Heart right ventricle (tissue), 16 donors: ENCODE results near the gene NSFL1C. TPM values are rescaled to one million over a fixed set of nuclear protein-coding genes. Genes with fewer than 3 reads are reported as not detected.
A peak's percentile ranks its signal among the peaks of the same experiment; 100 is the strongest.

Experiments used
- ATAC-seq, 8 donors: fragments of 200-7000 bp; cut with Tn5 transposase; one replicate each; pipeline ENCODE4 v1.9.1; 2020; ENCODE audit warnings: mild to moderate bottlenecking in 8 of 8, moderate library complexity in 8 of 8, moderate number of reproducible peaks in 1 of 8
- DNase-seq, 2 donors: peaks; one replicate each; pipeline ENCODE4 v3.0.0-alpha.2; 2020
- H3K27ac ChIP-seq, 10 donors: fragments of 200-600 bp; sonication (generic) in 2 of 10; one replicate each; pipeline versions ENCODE4 v1.5.0 to v1.8.0; 2020 to 2022; ENCODE audit warnings: mild to moderate bottlenecking in 3 of 10
- H3K27me3 ChIP-seq, 7 donors: fragments of 200-600 bp; one replicate each; pipeline ENCODE4 v1.8.0; 2021 to 2022; ENCODE audit warnings: mild to moderate bottlenecking in 2 of 7
- H3K36me3 ChIP-seq, 9 donors: fragments of 200-600 bp; sonication (generic) in 1 of 9; one replicate each; pipeline versions ENCODE4 v1.5.0 to v1.8.0; 2020 to 2022; ENCODE audit warnings: mild to moderate bottlenecking in 2 of 9
- H3K4me1 ChIP-seq, 9 donors: fragments of 200-600 bp; sonication (generic) in 1 of 9; one replicate each; pipeline versions ENCODE4 v1.5.0 to v1.8.0; 2020 to 2022; ENCODE audit warnings: mild to moderate bottlenecking in 4 of 9
- H3K4me3 ChIP-seq, 10 donors: fragments of 200-600 bp; sonication (generic) in 2 of 10; one replicate each; pipeline versions ENCODE4 v1.5.0 to v1.8.0; 2020 to 2022; ENCODE audit warnings: mild to moderate bottlenecking in 7 of 10, moderate library complexity in 2 of 10
- H3K9me3 ChIP-seq, 11 donors: fragments of 200-600 bp in 10 of 11; sonication (generic) in 2 of 11; one replicate each; pipeline versions ENCODE4 v1.5.0 to v1.8.0; 2013 to 2022; ENCODE audit warnings: mild to moderate bottlenecking in 2 of 11, control low read depth in 1 of 11, moderate library complexity in 1 of 11
- CTCF ChIP-seq, 9 donors: fragments of 200-600 bp; sonication (generic) in 2 of 9; IDR thresholded peaks; one replicate each; pipeline versions ENCODE4 v1.5.0 to v1.8.0; 2021 to 2022; ENCODE audit warnings: antibody characterized with exemption in 9 of 9, mild to moderate bottlenecking in 5 of 9, moderate library complexity in 1 of 9
- WGBS, 2 donors: extraction: QIAGEN DNeasy Blood & Tissue Kit; methylation state at CpG; one replicate each; pipeline ENCODE4 v1.1.7; 2013; ENCODE audit warnings: inconsistent platforms in 1 of 2; 5-methylcytosine and 5-hydroxymethylcytosine counted together
- intact Hi-C, 10 donors: fragments of 100-400 bp; cut with DNase I; formaldehyde crosslinking; loops; one replicate each; pipeline versions ENCODE4 v1.11.1 to v1.14.2; 2022
- polyA plus RNA-seq, 2 donors: library from polyadenylated mRNA; stranded (reverse); fragments of 200-250 nt; gene quantifications; one replicate each; pipeline ENCODE4 v1.2.3, GENCODE V29; 2013
- total RNA-seq, 10 donors: library from RNA; stranded (reverse); fragmentation: NEBNext Ultra II Directional in 3 of 10; extraction: Animal tissue kit (Norgen Biotek cat#: 25700) in 3 of 10; gene quantifications; one replicate each; pipeline versions ENCODE4 v1.2.1 to v1.2.4, GENCODE V29; 2021 to 2023
- donor health status: Arrhythmogenic right ventricular cardiomyopathy.
- donor health status: ischemic (EF 13 %, LVEDD 7.1; RV severe dilation, severe dysfunction).
- donor health status: healthy with polysubstance abuse.
- donor health status: DM: no; HTN: yes; CAD: no.
- donor health status: DM: no; HTN: no; CAD: no.
- donor health status: ischemic (EF 25% LVEDD 6.9; RV normal size, moderate dysfunction).
- donor health status: ischemic (EF 25% LVEDD 5.7; RV mildly dilated, moderate dysfunction).
- donor health status: healthy.
- donor health status: DM: yes; HTN: yes; CAD: no.
- donor health status: Ischemic cardiomyopathy.
- donor health status: ischemic (EF 35%, LVEDD 5.7; RV mildly dilated, moderate dysfunction).
- donor health status: nonischemic (EF 11% LVEDD 7.7; RV severe dilation, severe dysfunction).
- donor health status: DM: yes; HTN: yes; CAD: no.
- donor health status: PGD.
- donor health status: ischemic (EF 29% LVEDD 5.4; RV normal size, mild dysfunction).
- donor health status: nonischemic (EF 23%, LVEDD 6.1; RV moderate dilation, normal function).

Gene NSFL1C
- total and polyA plus RNA-seq, 12 donors: 39.4 to 75.6 (median 62.7) TPM

- Histone ChIP-seq H3K4me1 (peaks cover 0 to 52% (median 5%) of the 10 kb centered on the region in 9 donors), H3K36me3 (peaks cover 0 to 4% (median 0%) of the 10 kb centered on the region in 9 donors), H3K27ac (no peak overlapping the region), H3K9me3 (no peaks in the 10 kb centered on the region), H3K4me3 (no peak overlapping the region), H3K27me3 (peaks cover 0 to 3% (median 0%) of the 10 kb centered on the region in 7 donors)
- 68 to 73% methylated on average over 9 of the region's 9 CpGs for WGBS, 2 donors
- ATAC-seq (no peak), DNase-seq (no peak)
- TF ChIP-seq CTCF (IDR thresholded peaks at IDR 0.05): no peak
- intact Hi-C loops: no loop called here
Measured at GRCh38 chr20:1472556-1473245, 6.1 kb upstream of the NSFL1C start.

DNA sequence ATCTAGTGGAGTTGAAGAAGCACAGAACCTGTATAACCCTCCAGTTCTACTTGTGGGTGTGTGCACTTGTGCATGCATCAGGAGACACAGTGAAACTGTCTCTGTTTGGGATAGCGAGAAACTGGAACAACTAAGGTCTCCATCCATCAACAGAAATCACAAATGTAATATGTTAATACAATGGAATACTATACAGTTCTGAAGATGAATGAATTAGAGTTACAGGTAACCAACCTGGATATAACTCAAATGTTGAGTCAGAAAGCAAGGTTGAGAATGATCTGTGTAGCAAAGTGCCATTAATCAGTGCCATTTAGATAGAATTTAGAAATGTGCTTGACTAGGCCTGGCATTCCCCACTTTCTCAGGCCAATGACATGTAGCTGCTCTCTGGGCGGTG lies 4.6 kb upstream of the NSFL1C start:
- 98% methylated on average over 2 of the region's 2 CpGs for WGBS, 2 donors
- intact Hi-C loops: no loop called here
- Histone ChIP-seq H3K4me3 (no peak overlapping the region), H3K4me1 (peaks cover 0 to 58% (median 11%) of the 10 kb centered on the region in 9 donors), H3K9me3 (no peaks in the 10 kb centered on the region), H3K27ac (peak overlapping the region in 1 of 10 donors; percentile 95), H3K27me3 (peaks cover 0 to 3% (median 0%) of the 10 kb centered on the region in 7 donors), H3K36me3 (no peaks in the 10 kb centered on the region)
- no peak for TF ChIP-seq CTCF (IDR thresholded peaks at IDR 0.05)
- DNase-seq: no peak
- ATAC-seq: no peak

- H3K4me1 ChIP-seq: peaks cover 0 to 70% (median 23%) of the 10 kb centered on the region in 9 donors
- ATAC-seq (peak; percentile 6 to 53 (median 33)), DNase-seq (peak; percentile 68)
- no peaks in the 10 kb centered on the region for H3K27me3 ChIP-seq
- intact Hi-C loops: loop anchor here in 3 of 10 donors (1.0 to 5.0 kb wide), 4 partner anchors 78 to 353 kb away; partner anchors contain the start of genes FKBP1A (in 1 of the 3) and PSMF1 (in 1 of the 3)
- peaks cover 0 to 4% (median 0%) of the 10 kb centered on the region in 9 donors for H3K36me3 ChIP-seq
- 35% methylated on average over 11 of the region's 11 CpGs for WGBS, 2 donors
- H3K27ac ChIP-seq: peak overlapping the region in 1 of 10 donors; percentile 95
- H3K9me3 ChIP-seq: no peaks in the 10 kb centered on the region
- H3K4me3 ChIP-seq: no peak overlapping the region
- TF ChIP-seq CTCF (IDR thresholded peaks at IDR 0.05): peak; percentile 20 to 80 (median 67)
Measured at GRCh38 chr20:1469925-1470571, 3.4 kb upstream of the NSFL1C start.

GRCh38 chr20:1469306-1469905 lies 2.8 kb upstream of the NSFL1C start:
- TF ChIP-seq CTCF (IDR thresholded peaks at IDR 0.05): no peak
- ATAC-seq (no peak), DNase-seq (no peak)
- intact Hi-C loops: loop anchor here in 3 of 10 donors (1.0 to 5.0 kb wide), 4 partner anchors 77 to 352 kb away; partner anchors contain the start of genes FKBP1A (in 1 of the 3) and PSMF1 (in 1 of the 3)
- peaks cover 0 to 76% (median 30%) of the 10 kb centered on the region in 9 donors for H3K4me1 ChIP-seq
- H3K27ac ChIP-seq: peak overlapping the region in 1 of 10 donors; percentile 95
- no peaks in the 10 kb centered on the region for H3K9me3 ChIP-seq
- no peaks in the 10 kb centered on the region for H3K27me3 ChIP-seq
- peaks cover 0 to 10% (median 0%) of the 10 kb centered on the region in 9 donors for H3K36me3 ChIP-seq
- WGBS, 2 donors: 76 to 84% methylated on average over 9 of the region's 9 CpGs
- H3K4me3 ChIP-seq: no peak overlapping the region
